GM12865 (cell line): Measurements from ENCODE around the gene NDRG2.

Source experiments
- DNase-seq: peaks from one replicate; pipeline ENCODE4 v3.0.0; 2010; ENCODE audit warnings: low read depth
- H3K4me3 ChIP-seq: 2 replicates; pipeline ENCODE4 v1.5.1; 2011; ENCODE audit warnings: mild to moderate bottlenecking, low read depth, low read length, control low read depth
- TF ChIP-seq, protein P1 (sequence below): IDR thresholded peaks from 2 replicates; pipeline ENCODE4 v1.5.1; 2011; ENCODE audit warnings: low read length, control low read depth, low read depth, inconsistent platforms; ENCODE audit not compliant: insufficient read depth; ENCODE audit errors: missing control alignments

Gene NDRG2

DNA sequence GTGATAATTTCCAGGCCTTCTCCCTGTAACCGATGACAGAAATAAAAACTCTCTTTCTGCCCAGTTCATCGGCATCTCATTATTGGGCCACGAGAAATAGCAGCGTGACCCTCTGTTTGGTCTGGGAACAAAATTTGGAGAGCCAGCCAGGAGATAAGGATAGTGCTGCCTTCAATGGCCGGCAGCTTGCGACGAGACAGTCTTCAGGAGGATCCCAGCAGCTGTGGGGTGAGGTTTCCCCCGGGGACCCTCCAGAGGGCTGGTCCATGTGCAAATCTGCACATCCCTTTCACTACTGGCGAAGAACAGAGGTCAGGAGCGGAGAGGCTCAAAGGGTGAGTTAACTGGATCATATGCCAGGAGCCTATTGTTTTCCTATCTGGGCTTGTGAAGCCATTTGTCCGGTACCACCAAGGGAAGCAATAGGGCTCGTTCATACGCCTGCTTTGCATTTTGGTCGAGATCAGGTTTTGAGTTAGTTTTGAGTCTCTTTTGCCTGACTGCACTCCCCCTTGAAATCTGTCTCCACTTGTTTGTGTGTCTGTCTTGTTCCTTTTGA lies 21.0 kb downstream of the NDRG2 start:
- no peak overlapping the region for H3K4me3 ChIP-seq
- DNase-seq: no peak
- TF ChIP-seq, protein P1, sequence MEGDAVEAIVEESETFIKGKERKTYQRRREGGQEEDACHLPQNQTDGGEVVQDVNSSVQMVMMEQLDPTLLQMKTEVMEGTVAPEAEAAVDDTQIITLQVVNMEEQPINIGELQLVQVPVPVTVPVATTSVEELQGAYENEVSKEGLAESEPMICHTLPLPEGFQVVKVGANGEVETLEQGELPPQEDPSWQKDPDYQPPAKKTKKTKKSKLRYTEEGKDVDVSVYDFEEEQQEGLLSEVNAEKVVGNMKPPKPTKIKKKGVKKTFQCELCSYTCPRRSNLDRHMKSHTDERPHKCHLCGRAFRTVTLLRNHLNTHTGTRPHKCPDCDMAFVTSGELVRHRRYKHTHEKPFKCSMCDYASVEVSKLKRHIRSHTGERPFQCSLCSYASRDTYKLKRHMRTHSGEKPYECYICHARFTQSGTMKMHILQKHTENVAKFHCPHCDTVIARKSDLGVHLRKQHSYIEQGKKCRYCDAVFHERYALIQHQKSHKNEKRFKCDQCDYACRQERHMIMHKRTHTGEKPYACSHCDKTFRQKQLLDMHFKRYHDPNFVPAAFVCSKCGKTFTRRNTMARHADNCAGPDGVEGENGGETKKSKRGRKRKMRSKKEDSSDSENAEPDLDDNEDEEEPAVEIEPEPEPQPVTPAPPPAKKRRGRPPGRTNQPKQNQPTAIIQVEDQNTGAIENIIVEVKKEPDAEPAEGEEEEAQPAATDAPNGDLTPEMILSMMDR: no peak

DNA sequence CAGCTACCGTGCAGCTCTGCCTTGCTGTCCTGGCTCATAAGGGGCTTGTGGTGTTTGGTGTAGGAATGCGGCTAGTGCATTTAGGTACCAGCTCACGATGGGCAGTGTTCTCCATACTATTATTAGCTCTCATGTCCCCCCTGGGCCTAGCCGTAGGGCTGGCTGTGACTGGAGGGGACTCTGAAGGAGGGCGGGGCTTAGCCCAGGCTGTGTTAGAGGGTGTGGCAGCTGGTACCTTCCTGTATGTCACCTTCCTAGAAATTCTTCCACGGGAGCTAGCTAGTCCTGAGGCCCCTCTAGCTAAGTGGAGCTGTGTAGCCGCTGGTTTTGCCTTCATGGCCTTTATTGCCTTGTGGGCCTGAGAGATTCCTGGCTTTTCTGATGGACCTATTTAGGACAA lies 23.6 kb downstream of the NDRG2 start:
- no peak overlapping the region for H3K4me3 ChIP-seq
- no peak for DNase-seq
- TF ChIP-seq, protein P1: no peak

DNA sequence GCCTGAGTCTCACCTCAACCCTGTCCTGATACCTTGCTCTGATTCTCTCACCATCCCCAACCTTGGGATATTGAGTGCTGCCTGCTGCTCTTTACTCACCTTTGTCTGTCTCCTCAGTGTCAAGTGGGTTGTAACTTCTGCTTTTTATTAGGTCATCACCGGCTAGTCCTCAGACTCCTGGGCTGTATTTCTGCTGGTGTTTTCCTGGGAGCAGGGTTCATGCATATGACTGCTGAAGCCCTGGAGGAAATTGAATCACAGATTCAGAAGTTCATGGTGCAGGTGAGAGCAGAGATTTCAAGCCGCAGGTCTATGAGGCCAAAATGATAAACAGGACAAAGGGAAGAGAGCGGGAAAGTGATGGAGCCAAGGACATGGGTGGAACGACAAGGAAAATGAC lies 25.3 kb downstream of the NDRG2 start:
- no peak overlapping the region for H3K4me3 ChIP-seq
- DNase-seq: no peak
- TF ChIP-seq, protein P1: no peak

DNA sequence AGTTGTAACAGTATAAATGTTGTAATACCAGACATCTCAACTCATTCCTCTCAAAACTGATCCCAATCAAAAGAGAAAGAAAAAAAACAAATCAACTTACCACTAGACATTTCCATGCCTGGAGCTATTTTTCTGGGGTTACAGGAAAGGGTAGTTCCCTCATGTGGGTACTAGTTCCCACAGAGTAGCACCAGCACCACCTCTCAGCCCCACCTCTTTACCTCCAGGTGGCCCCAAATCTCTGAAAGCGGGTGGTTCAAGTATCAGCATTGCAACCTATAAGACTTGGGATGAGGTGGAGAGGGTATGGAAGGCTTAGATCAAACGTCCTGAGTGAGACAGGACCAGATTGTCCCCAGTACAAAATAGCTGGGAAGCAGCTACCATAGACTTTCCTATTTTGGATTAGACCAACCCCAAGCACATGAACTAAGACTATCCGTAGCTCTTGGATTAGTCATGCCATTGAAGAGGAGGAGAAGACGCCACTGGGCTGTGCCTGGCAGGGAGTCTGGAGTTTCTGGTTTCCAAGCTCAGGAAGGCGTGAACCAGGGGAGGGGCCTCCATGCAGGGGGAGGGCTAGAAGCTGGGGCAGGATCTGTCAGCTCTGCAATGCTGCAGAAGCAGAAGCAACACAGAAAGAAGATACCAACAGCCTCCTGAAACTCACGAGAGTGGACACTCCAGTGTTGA lies 26.0 kb downstream of the NDRG2 start, which contains the start of gene SLC39A2:
TSS of gene SLC39A2 (plus strand) at position 620 of the 693 bp plus-strand sequence. CDS start 154 bp downstream, outside the sequence.
- TF ChIP-seq, protein P1: no peak
- no peak for DNase-seq
- no peak within 1 kb of the TSS for H3K4me3 ChIP-seq

DNA sequence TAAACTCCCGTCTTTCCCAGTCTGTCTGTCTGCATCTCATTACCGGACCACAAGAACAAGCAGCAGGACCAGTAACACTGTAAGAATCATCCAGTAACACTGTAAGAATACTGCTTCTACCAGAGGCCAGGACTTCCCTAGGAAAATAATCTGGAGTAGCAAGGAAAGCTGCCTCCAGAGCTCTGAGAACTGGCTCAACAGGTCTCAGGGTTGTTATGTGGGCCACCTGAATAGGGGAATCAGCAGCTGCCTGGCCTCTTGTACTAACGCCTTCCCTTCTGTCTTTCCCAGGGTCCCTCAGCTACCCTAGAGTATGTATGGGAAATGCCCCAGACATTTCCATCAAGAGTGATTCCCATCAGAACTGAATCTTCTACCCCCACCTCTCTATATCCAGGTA lies 26.7 kb downstream of the NDRG2 start:
- TF ChIP-seq, protein P1: no peak
- no peak overlapping the region for H3K4me3 ChIP-seq
- DNase-seq: no peak

DNA sequence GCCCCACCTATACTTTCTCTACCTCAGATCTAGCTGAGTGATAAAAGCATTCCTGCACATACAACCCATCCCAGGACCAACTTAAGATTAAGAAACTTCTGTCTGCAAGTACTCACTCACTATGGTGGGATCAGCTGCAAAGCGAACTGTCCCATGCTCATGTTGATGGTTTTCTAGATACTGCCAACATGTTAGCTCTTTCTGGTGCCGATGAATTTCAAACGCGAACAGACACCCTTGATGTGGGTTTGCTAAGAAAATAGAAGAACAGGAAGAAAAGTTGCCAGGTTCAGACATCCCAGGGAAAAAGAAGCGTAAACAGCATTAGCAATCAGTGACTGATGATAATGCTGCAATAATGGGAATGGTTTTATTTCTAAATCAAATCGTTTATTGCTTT lies 27.3 kb downstream of the NDRG2 start:
- H3K4me3 ChIP-seq: no peak overlapping the region
- DNase-seq: no peak
- TF ChIP-seq, protein P1: no peak
